Activated gamma-delta T cell treated with Interleukin-2 at 50 U/mL for 16 hours (primary cell): ENCODE measurements around the gene KCNQ2.
"Not testable (repeated sequence)": the region's sequence is repeated elsewhere in the genome, so short reads cannot be mapped to it uniquely, and the experiment has no call there.

Experiments used
- DNase-seq: peaks from one replicate; pipeline ENCODE4 v3.0.0-alpha.2; 2020

The KCNQ2 gene

GRCh38 chr20:63488315-63489251, 16.1 kb upstream of the KCNQ2 start:
- no peak for DNase-seq

- no peak for DNase-seq
These were observed 15.4 kb upstream of the KCNQ2 start for GRCh38 chr20:63487781-63488241.

GRCh38 chr20:63487116-63487764, 14.8 kb upstream of the KCNQ2 start:
- no peak for DNase-seq

GRCh38 chr20:63486300-63486855, 13.9 kb upstream of the KCNQ2 start:
- DNase-seq: no peak

GRCh38 chr20:63484651-63485403, 12.4 kb upstream of the KCNQ2 start:
- DNase-seq: no peak

- DNase-seq: no peak
These were observed 11.8 kb upstream of the KCNQ2 start for GRCh38 chr20:63484236-63484635.

GRCh38 chr20:63483834-63484233, 11.4 kb upstream of the KCNQ2 start:
- no peak for DNase-seq

GRCh38 chr20:63482021-63482587, 9.6 kb upstream of the KCNQ2 start:
- DNase-seq: no peak

- no peak for DNase-seq
These were observed 9.0 kb upstream of the KCNQ2 start for GRCh38 chr20:63481503-63481902.

GRCh38 chr20:63479695-63480419, 7.4 kb upstream of the KCNQ2 start:
- not testable (repeated sequence) for DNase-seq

GRCh38 chr20:63478346-63479302, 6.2 kb upstream of the KCNQ2 start:
- DNase-seq: no peak

GRCh38 chr20:63477944-63478343, 5.5 kb upstream of the KCNQ2 start:
- no peak for DNase-seq

- no peak for DNase-seq
These were observed 4.7 kb upstream of the KCNQ2 start for GRCh38 chr20:63477061-63477616.

GRCh38 chr20:63475209-63475608, 2.8 kb upstream of the KCNQ2 start:
- no peak for DNase-seq

- no peak for DNase-seq
These were observed 1.3 kb upstream of the KCNQ2 start for GRCh38 chr20:63473555-63474449.

- no peak for DNase-seq
These were observed 471 bp upstream of the KCNQ2 start for GRCh38 chr20:63472862-63473390.

- DNase-seq: no peak
These were observed 806 bp downstream of the KCNQ2 start for GRCh38 chr20:63471717-63471980.

GRCh38 chr20:63471002-63471716, 1.3 kb downstream of the KCNQ2 start:
- DNase-seq: no peak

GRCh38 chr20:63470410-63470809, 2.0 kb downstream of the KCNQ2 start:
- DNase-seq: no peak
